ENCODE measurements around the gene TRIP13.

- TF ChIP-seq POLR2A (IDR thresholded peaks at IDR 0.05) = no peak
- TF ChIP-seq CTCF (IDR thresholded peaks at IDR 0.05) = no peak
Measured at GRCh38 chr5:854217-854616, 38.5 kb upstream of the TRIP13 start.

All from Peyer's patch (tissue), 4 donors.